Epithelial cell of esophagus (primary cell): Measurements from ENCODE around the gene GRB2.
A peak's percentile ranks its signal among the peaks of the same experiment; 100 is the strongest.
"Not testable (repeated sequence)": the region's sequence is repeated elsewhere in the genome, so short reads cannot be mapped to it uniquely, and the experiment has no call there.

ENCODE experiments used
- DNase-seq: peaks from one replicate; pipeline ENCODE4 v3.0.0; 2010; ENCODE audit warnings: low read depth
- H3K4me3 ChIP-seq: 2 replicates; pipeline ENCODE4 v1.5.1; 2011; ENCODE audit warnings: mild to moderate bottlenecking, low read length, control low read depth
- TF ChIP-seq, protein P1 (sequence below): IDR thresholded peaks from 2 replicates; pipeline ENCODE4 v1.5.1; 2011; ENCODE audit warnings: low read depth, mild to moderate bottlenecking, low read length, control low read depth, inconsistent platforms; ENCODE audit not compliant: insufficient read depth; ENCODE audit errors: missing control alignments

Gene GRB2

DNA sequence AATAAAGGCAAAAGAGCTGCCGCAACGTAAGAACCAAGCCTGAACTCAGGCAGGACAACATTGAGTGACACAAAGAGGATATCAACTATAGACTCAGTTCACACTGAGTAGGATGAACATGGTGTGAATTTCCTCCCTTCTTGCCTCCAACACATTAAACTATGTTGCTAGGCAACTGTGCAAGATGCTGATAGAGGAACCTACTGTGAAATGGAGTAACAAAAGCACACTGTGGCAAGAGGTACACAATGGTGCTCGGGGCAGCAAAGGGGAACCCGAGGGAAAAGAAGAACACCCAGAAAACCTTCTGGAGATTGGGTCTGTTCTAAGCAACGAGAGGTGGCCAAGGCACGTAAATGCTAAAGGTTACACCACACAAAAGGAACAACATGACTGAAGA is 34.1 kb downstream of the GRB2 start:
- no peak for DNase-seq
- TF ChIP-seq, protein P1, sequence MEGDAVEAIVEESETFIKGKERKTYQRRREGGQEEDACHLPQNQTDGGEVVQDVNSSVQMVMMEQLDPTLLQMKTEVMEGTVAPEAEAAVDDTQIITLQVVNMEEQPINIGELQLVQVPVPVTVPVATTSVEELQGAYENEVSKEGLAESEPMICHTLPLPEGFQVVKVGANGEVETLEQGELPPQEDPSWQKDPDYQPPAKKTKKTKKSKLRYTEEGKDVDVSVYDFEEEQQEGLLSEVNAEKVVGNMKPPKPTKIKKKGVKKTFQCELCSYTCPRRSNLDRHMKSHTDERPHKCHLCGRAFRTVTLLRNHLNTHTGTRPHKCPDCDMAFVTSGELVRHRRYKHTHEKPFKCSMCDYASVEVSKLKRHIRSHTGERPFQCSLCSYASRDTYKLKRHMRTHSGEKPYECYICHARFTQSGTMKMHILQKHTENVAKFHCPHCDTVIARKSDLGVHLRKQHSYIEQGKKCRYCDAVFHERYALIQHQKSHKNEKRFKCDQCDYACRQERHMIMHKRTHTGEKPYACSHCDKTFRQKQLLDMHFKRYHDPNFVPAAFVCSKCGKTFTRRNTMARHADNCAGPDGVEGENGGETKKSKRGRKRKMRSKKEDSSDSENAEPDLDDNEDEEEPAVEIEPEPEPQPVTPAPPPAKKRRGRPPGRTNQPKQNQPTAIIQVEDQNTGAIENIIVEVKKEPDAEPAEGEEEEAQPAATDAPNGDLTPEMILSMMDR: no peak
- no peak overlapping the region for H3K4me3 ChIP-seq

GRCh38 chr17:75370286-75370915 is 35.1 kb downstream of the GRB2 start:
- TF ChIP-seq, protein P1: no peak
- no peak overlapping the region for H3K4me3 ChIP-seq
- DNase-seq: no peak

- DNase-seq, H3K4me3 ChIP-seq: not testable (repeated sequence)
Observed at GRCh38 chr17:75367838-75368789, 37.4 kb downstream of the GRB2 start.

GRCh38 chr17:75367312-75367711 is 38.2 kb downstream of the GRB2 start:
- DNase-seq: peak; percentile 80
- H3K4me3 ChIP-seq: no peak overlapping the region
- TF ChIP-seq, protein P1: no peak

- TF ChIP-seq, protein P1: no peak
- H3K4me3 ChIP-seq: no peak overlapping the region
- DNase-seq: no peak
Observed at GRCh38 chr17:75366432-75366831, 39.0 kb downstream of the GRB2 start.

DNA sequence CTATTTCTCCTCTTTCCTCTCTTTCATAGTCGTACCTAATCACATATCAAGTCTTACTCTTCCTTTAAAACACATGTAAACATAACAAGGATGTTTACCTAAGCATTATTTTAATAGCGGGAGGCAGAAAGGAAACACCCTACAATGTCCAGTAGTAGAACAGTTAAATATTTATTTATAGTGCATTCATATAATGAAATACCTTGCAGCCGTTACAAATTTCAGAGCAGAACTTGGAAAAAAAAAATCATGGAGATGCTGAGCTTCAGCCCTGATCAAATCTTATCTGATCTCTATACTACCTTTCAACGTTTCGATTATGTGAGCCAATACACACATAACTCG is 39.6 kb downstream of the GRB2 start:
- TF ChIP-seq, protein P1: no peak
- DNase-seq: no peak
- H3K4me3 ChIP-seq: no peak overlapping the region

DNA sequence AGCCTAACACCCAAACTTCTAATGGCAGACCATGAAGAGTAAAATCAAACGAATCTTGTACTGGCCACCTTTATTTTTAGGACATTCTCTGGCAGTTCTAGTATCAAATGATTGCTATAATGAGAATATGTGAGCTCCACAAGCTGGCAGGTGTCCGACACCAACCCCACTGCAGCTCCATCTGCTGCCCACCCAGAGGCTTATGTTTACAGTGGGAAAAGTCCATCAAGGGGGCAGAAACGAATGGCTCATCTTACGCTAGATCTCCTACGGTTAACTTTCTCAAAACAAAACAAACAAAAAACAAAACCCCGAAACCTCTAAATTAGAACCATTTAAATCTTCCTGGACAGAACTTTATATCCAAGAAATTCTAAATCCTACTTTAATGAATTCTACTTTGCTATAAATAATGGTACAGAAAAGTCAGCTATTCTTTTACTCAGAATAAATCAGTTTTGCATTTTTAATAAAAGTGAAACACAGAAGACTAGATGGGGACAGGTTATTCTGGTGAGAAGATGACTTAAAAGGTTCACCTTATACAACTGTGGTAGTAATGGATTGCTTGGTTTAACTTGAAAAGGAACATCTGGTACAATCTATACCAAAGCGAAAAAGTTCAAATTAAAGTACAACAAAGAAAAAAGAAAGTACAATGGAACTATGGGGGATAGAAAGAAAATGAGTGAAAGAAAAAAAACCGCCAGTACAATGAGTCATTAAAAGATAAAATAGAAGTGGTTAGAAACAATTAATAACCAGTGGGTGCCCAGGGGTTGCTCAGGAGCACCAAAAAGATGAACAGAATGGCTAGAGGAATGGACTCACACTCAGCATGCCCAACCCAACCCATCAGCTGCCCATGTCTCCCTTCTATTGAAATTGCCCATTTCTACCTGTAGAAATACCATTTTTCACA is 40.2 kb downstream of the GRB2 start:
- H3K4me3 ChIP-seq: no peak overlapping the region
- no peak for DNase-seq
- TF ChIP-seq, protein P1: no peak
